Upper lobe of left lung (tissue), 4 donors: ENCODE data around the gene PLXND1.

Source experiments
- EP300 ChIP-seq, 4 donors: sonication (generic); formaldehyde crosslinking; IDR thresholded peaks; one replicate each; pipeline ENCODE4 v1.5.1; 2017; ENCODE audit warnings: antibody characterized with exemption in 4 of 4, control low read depth in 2 of 4
- POLR2A ChIP-seq, 4 donors: fragments of 450-650 bp; IDR thresholded peaks; one replicate each; pipeline ENCODE4 v1.5.1; 2016 to 2017; ENCODE audit warnings: antibody characterized with exemption in 4 of 4, mild to moderate bottlenecking in 2 of 4
- POLR2AphosphoS5 ChIP-seq, 2 donors: sonication (generic); formaldehyde crosslinking; IDR thresholded peaks; one replicate each; pipeline ENCODE4 v1.5.1; 2017; ENCODE audit warnings: antibody characterized with exemption in 2 of 2
- TF ChIP-seq, protein P1 (sequence below), 6 experiments: fragments of 450-650 bp in 4 of 6; fragments of 200-600 bp in 2 of 6; sonication (generic) in 2 of 6; IDR thresholded peaks; one replicate each; pipeline ENCODE4 v1.5.1; 2016 to 2019; ENCODE audit warnings: antibody characterized with exemption in 6 of 6

DNA sequence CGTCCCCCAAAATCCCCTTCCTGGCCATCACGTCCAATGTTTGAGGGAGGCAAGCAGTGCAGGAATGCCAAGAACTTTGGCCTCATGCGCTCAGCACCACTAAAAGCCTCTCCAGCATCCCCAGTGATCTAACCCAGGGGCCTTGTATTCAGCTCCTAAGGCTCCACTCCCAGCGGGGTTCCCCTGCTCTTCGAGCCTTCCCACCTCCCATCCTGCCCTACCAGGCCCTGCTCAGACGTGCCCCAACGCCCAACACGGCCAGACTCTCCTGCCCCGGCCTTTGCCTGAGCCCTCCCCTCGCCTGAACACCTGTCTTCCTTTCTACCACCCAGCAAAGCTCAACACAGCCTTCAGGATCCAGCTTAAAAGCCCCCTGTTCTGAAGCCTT is 30.5 kb downstream of the PLXND1 start:
- TF ChIP-seq, protein P1, sequence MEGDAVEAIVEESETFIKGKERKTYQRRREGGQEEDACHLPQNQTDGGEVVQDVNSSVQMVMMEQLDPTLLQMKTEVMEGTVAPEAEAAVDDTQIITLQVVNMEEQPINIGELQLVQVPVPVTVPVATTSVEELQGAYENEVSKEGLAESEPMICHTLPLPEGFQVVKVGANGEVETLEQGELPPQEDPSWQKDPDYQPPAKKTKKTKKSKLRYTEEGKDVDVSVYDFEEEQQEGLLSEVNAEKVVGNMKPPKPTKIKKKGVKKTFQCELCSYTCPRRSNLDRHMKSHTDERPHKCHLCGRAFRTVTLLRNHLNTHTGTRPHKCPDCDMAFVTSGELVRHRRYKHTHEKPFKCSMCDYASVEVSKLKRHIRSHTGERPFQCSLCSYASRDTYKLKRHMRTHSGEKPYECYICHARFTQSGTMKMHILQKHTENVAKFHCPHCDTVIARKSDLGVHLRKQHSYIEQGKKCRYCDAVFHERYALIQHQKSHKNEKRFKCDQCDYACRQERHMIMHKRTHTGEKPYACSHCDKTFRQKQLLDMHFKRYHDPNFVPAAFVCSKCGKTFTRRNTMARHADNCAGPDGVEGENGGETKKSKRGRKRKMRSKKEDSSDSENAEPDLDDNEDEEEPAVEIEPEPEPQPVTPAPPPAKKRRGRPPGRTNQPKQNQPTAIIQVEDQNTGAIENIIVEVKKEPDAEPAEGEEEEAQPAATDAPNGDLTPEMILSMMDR (IDR thresholded peaks at IDR 0.05), result no peak
- TF ChIP-seq EP300 (IDR thresholded peaks at IDR 0.05) (no peak), POLR2A (IDR thresholded peaks at IDR 0.05) (no peak), POLR2AphosphoS5 (IDR thresholded peaks at IDR 0.05) (no peak)
